PC-9 (cell line): Measurements from ENCODE around the gene CD38.

ENCODE experiments used
- CTCF ChIP-seq: fragments of 200-600 bp; sonication (generic); conservative IDR thresholded peaks from 2 replicates; pipeline ENCODE4 v1.6.1; 2017; ENCODE audit warnings: mixed run types, antibody characterized with exemption, mild to moderate bottlenecking, moderate library complexity
- EZH2 ChIP-seq: fragments of 200-600 bp; sonication (generic); IDR thresholded peaks from 2 replicates; pipeline ENCODE4 v1.8.0; 2017; ENCODE audit warnings: antibody characterized with exemption, low read depth

GRCh38 chr4:15878011-15878410 lies 99.9 kb downstream of the CD38 start:
- TF ChIP-seq CTCF (no peak), EZH2 (no peak)
